ENCODE results near the gene PARP1.

PARP1 gene

GRCh38 chr1:226376300-226376699 lies 31.6 kb downstream of the PARP1 start:
- DNase-seq (ENCODE audit: low spot score) = no peak

GRCh38 chr1:226373376-226373775 lies 34.5 kb downstream of the PARP1 start:
- no peak for DNase-seq (ENCODE audit: low spot score)

- DNase-seq (ENCODE audit: low spot score) = no peak
Measured at GRCh38 chr1:226372885-226373284, 35.0 kb downstream of the PARP1 start.

GRCh38 chr1:226371866-226372490 lies 35.9 kb downstream of the PARP1 start:
- DNase-seq (ENCODE audit: low spot score) = no peak

GRCh38 chr1:226371027-226371694 lies 36.7 kb downstream of the PARP1 start:
- DNase-seq (ENCODE audit: low spot score) = no peak

GRCh38 chr1:226370144-226370923 lies 37.6 kb downstream of the PARP1 start:
- no peak for DNase-seq (ENCODE audit: low spot score)

GRCh38 chr1:226369110-226369509 lies 38.8 kb downstream of the PARP1 start:
- no peak for DNase-seq (ENCODE audit: low spot score)

GRCh38 chr1:226366290-226366689 lies 41.6 kb downstream of the PARP1 start:
- DNase-seq (ENCODE audit: low spot score) = no peak

- DNase-seq (ENCODE audit: low spot score) = no peak
Measured at GRCh38 chr1:226365831-226366231, 42.1 kb downstream of the PARP1 start.

GRCh38 chr1:226364901-226365565 lies 42.9 kb downstream of the PARP1 start:
- DNase-seq (ENCODE audit: low spot score) = no peak

- no peak for DNase-seq (ENCODE audit: low spot score)
Measured at GRCh38 chr1:226364514-226364899, 43.4 kb downstream of the PARP1 start.

GRCh38 chr1:226363801-226364513 lies 43.9 kb downstream of the PARP1 start:
- no peak for DNase-seq (ENCODE audit: low spot score)

- DNase-seq (ENCODE audit: low spot score) = no peak
Measured at GRCh38 chr1:226362891-226363447, 44.9 kb downstream of the PARP1 start.

GRCh38 chr1:226362361-226362760 lies 45.5 kb downstream of the PARP1 start:
- no peak for DNase-seq (ENCODE audit: low spot score)

GRCh38 chr1:226360106-226360746 lies 47.7 kb downstream of the PARP1 start:
- DNase-seq (ENCODE audit: low spot score) = no peak

GRCh38 chr1:226357416-226357815 lies 50.5 kb downstream of the PARP1 start:
- no peak for DNase-seq (ENCODE audit: low spot score)

- no peak for DNase-seq (ENCODE audit: low spot score)
Measured at GRCh38 chr1:226355669-226356551, 52.0 kb downstream of the PARP1 start.

- DNase-seq (ENCODE audit: low spot score) = no peak
Measured at GRCh38 chr1:226355016-226355415, 52.9 kb downstream of the PARP1 start.

GRCh38 chr1:226353698-226354525 lies 54.0 kb downstream of the PARP1 start:
- DNase-seq (ENCODE audit: low spot score) = no peak

All from LoVo (cell line).